ENCODE data around the gene ASB10.

ASB10 gene

GRCh38 chr7:151210087-151210854, 23.2 kb upstream of the ASB10 start, which contains the start of gene H2BK1:
Gene H2BK1, minus strand, starts transcription at chr7:151210488. Its CDS starts 170 bp downstream, at chr7:151210318.
- DNase-seq, result no peak

- no peak for DNase-seq
These were observed 22.5 kb upstream of the ASB10 start for GRCh38 chr7:151209588-151209987.

GRCh38 chr7:151208253-151208862, 21.3 kb upstream of the ASB10 start:
- no peak for DNase-seq

- no peak for DNase-seq
These were observed 20.8 kb upstream of the ASB10 start for GRCh38 chr7:151207804-151208203.

- no peak for DNase-seq
These were observed 20.3 kb upstream of the ASB10 start for GRCh38 chr7:151207315-151207714.

GRCh38 chr7:151206914-151207313, 19.9 kb upstream of the ASB10 start:
- no peak for DNase-seq

- DNase-seq, result no peak
These were observed 18.7 kb upstream of the ASB10 start for GRCh38 chr7:151205730-151206129.

GRCh38 chr7:151204383-151205032, 17.5 kb upstream of the ASB10 start:
- DNase-seq, result no peak

GRCh38 chr7:151202836-151203235, 15.8 kb upstream of the ASB10 start:
- no peak for DNase-seq

- no peak for DNase-seq
These were observed 14.7 kb upstream of the ASB10 start for GRCh38 chr7:151201751-151202150.

- no peak for DNase-seq
These were observed 14.3 kb upstream of the ASB10 start for GRCh38 chr7:151201344-151201743.

GRCh38 chr7:151198945-151199848, 12.1 kb upstream of the ASB10 start:
- no peak for DNase-seq

GRCh38 chr7:151197932-151198331, 10.9 kb upstream of the ASB10 start:
- no peak for DNase-seq

- no peak for DNase-seq
These were observed 8.8 kb upstream of the ASB10 start for GRCh38 chr7:151195616-151196450.

GRCh38 chr7:151194188-151194587, 7.1 kb upstream of the ASB10 start:
- no peak for DNase-seq

- no peak for DNase-seq
These were observed 6.3 kb upstream of the ASB10 start for GRCh38 chr7:151193203-151193978.

GRCh38 chr7:151192002-151192539, 5.0 kb upstream of the ASB10 start:
- DNase-seq, result no peak

GRCh38 chr7:151191544-151191943, 4.5 kb upstream of the ASB10 start:
- DNase-seq, result no peak

GRCh38 chr7:151189038-151189437, 2.0 kb upstream of the ASB10 start:
- no peak for DNase-seq

- no peak for DNase-seq
These were observed 1.1 kb upstream of the ASB10 start for GRCh38 chr7:151188252-151188542.
